Measurements from ENCODE around the gene TRAPPC5.
"Not testable (repeated sequence)": the region's sequence is repeated elsewhere in the genome, so short reads cannot be mapped to it uniquely, and the experiment has no call there.

The TRAPPC5 gene

DNA sequence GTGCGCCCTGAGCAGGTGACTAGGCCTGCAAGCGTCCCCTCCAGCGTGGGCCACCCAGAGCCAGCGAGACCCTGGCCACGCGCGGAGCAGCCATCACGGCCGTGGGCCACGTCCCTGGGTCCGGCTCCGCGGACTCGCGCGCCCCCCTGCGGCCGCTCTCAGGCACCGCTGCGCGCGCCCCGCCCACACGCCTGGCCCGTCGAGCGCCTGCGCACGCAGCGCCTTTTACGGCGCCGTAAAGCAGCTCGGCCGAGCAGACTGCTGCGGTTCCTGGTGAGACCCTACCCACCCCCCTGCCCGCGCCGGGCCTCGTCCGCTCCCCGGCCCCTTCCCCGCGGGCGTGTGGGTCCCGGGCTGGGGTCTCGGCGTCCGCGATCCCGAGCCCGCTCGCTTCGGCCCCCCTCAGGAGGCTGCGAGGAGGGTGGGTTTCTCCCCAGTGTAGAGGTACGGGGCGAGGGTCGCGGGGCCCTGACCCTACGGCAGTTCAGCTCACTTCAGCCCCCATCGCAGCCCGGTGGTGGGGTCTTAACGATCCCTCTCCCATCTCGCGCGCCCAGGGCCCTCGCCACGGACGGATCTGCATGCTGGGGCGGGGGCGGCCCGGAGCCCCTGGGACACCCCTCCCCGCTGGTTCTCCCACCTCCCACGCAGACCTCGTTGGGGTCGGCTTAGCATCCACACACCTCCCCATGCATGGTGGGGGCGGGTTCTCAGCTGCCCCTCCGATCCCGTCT is at the start of gene TRAPPC5:
Gene TRAPPC5 (plus strand): TSS at position 228 of the 734 bp plus-strand sequence. CDS start 1,421 bp downstream, outside the sequence.
- peak; percentile 91 for DNase-seq

DNA sequence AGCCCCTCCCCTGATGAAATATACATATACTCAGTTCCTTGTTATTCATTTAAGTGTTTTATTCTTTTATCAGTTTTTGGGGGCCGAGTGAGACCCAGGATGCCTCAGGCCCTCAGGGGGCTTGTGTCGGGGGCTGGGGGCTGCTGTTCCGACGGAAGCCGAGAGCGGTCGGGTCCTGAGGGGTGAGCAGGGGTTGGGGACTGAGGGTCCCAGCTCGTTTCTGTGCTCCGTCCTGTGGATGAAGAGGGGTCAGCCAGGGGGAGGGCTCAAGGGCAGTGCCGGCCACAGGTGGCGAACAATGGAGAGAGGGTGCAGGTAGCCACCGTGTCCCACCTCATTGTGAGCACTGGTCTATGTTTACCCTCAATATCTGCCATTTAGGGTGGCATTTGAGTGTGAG is 49.1 kb upstream of the TRAPPC5 start:
- DNase-seq, result no peak

DNA sequence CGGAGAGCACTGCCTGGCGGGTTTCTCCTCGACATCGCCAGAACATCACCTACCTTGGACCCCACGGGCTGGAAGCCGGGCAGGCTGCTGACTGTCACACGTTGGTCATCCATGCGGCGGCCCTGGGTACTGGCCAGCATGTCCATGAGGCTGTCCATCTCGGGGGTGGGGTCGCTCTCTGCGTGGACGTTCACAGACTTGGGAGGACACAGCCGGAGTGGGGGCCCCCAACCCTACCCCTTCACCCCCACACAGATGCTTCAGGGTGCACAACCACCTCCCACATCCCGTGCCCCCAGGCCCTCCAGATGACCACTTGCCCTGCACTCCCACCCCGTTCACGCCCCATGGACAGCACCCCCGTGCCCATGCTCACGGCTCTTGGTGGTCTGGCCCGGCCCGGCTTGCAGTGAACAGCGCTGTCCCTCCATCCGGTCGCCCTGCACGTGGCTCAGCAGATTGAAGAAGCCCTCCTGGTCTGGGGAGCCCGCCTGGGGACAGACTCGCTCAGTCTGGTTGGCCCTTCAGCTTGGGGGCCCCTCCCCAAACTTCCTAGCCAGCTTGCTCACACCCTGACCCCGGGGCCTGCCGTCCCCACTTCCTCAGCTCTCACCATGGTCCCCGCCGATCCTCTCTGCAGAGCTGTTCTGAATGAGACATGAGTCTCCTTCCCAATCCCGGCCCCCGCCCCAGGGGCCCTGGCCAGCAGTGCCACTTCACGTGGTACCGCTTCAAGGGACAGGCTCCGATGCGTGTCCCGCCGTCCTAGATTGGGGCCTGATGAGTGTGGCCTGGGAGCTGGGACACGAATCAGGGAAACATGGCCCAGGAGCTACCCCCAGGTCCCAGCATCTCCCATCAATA is 48.1 kb upstream of the TRAPPC5 start:
- DNase-seq, result no peak

DNA sequence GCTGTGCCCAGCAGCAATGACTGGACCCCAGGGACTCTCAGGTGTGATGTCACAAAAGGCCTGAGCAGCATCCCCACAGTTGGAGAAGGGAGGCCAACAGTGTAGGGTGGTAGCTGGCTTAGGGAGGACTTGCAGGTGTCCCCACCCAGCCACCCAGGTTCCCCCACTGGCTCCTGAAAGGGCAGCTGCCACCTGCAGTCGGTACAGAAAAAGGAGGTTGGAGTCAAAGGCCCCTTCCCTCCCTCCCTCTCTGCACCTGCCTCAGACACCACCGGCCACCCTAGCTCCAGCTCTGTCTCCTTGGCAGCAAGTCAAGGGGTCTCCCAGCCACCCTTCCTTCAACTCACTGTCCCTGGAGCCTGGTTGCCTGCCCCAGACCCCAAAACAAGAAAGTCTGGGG is 46.9 kb upstream of the TRAPPC5 start, which contains the start of gene PCP2:
Gene PCP2 (minus strand): TSS at position 22 of the 400 bp plus-strand sequence. CDS start 262 bp downstream, outside the sequence.
- DNase-seq, result no peak

DNA sequence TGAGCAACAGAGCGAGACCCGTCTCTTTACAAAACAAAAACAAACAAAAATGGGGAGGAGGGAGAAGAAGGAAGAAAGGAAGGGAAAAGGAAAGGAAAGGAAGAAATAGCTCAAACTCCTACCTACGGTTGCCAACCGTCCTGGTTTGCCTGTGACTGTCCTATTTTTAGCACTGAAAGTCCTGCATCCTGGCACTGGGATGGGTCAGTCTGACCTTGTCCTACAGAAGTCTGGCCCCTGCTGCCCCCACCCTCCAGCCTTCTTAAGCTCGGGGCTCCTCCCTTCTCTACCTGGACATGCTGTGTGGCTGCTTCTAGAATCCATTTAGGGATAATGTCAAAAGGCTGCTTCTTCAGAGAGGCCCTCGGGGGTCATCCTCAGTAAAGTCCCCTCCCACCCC is 45.0 kb upstream of the TRAPPC5 start:
- DNase-seq, result no peak

DNA sequence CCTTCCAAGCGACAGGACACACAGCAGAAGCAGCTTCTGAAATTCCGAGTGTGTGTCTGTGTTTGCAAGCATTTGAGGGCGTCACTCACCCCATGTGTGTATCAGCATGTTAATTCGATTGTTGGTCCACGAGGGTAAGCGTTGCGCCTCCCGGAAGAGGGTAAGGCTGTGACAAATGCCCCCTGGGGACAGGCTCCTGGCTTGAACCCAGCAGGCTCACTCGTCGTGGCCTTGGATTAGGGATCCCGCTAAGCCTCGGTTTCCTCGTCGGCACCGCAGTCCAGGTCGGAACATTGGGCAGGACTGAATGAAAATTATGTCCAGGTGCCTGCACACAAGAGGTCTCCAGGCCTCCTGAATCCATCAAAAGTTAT is 44.3 kb upstream of the TRAPPC5 start:
- no peak for DNase-seq

DNA sequence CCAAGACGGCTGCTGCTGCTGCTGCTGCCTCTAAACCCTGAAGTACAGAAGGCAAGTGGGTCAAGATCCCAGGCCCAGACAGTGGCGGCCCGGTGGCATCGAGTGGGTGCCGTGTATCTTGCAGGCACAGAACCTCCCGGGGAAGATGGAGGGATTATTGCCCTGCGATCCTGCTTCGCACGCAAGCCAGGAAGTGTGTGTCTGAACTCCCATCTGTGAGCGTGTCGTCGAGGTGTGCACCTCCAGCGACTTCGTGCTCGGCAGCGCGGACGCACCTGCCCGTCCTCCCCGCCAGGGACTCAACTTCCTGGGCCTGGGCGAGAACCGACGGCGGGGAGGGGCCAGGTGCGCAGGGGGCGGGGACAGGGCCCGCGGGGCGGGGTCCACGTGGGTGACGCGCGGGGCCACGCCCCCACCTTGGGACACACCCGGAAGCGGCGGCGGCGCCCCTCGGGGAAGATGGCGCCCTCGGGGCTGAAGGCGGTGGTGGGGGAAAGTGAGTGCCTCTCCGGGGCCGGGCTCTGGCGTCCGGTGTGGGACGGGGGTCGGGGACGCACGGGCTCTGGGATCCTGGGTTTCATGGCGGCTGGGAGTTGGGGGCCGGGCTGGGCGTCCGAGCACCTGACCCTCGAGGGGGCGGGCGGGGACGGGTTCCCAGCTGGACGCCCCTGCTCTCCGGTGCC is 43.8 kb upstream of the TRAPPC5 start, which contains the start of gene STXBP2:
Gene STXBP2 (plus strand): TSS at position 420 of the 683 bp plus-strand sequence. CDS start 40 bp downstream, at position 460.
- DNase-seq, result peak; percentile 91

DNA sequence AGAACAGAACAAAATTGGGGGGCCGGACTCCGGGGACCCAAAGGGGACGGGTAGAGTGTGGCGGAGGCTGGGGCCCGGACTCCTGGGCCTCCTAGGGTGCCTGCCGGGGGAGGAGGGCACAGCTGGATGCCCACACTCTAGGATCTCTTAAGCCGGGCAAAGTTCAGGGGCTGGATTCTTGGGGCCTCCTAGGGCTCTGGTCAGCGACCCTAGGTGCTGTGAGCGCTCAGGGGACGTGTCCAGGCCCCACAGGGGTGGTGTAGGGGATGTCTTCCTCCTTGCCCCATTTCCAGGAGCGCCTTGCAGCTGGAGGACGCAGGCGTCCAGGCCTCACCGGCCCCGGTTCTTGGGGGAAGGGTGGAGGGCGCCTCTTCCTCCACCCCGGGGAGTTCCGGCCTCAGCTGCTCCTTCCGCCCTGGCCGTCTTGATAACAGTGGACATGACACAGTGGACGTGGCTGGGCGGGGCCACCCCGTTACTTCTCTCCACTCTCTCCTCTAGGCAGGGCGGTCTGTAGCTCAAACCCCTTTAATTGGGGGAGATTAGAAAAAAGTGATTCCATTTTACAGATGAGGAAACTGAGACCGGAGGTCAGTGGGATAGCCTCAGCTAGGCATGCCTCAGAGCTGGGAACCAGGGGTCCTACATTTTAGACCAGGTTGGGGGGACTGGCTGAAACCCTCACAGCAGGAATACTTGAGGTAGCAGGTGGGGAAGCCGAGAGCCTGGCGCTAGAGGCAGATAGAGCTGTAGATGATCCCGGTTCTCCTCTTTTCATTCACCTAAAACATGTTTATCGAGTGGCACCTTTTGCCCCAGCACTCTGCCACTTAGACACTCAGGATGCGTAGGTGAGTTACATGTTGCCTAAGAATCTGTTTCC is 43.0 kb upstream of the TRAPPC5 start:
- DNase-seq, result no peak

DNA sequence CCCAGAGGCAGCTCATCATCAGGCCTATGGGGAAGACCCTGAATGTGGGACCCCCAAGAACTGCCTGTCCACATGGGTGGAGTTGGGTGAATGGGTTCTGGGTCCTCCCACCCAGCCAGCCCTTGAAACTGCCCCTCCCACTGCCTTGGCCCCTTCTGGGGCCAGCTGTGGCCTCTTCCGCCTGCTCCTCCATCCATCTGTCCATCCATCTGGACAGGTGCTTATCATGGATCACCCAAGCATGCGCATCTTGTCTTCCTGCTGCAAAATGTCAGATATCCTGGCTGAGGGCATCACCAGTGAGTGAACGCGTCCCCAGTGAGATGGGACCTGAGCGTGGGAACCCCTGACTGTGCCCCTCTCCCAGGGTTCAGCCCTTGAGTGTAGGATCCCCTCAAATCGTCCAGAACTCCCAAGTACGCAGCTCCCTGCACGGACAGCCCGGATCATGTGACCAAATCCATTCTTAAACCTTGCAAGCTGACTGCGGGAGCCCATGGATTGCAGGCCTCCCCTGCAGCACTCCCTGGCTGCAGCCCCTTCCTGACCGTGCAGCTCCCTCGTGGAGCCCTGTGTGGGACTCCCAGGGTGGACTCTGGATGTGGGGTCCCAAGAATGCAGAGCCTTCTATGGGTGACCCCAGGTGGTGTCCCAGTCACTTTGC is 41.7 kb upstream of the TRAPPC5 start:
- DNase-seq, result no peak

DNA sequence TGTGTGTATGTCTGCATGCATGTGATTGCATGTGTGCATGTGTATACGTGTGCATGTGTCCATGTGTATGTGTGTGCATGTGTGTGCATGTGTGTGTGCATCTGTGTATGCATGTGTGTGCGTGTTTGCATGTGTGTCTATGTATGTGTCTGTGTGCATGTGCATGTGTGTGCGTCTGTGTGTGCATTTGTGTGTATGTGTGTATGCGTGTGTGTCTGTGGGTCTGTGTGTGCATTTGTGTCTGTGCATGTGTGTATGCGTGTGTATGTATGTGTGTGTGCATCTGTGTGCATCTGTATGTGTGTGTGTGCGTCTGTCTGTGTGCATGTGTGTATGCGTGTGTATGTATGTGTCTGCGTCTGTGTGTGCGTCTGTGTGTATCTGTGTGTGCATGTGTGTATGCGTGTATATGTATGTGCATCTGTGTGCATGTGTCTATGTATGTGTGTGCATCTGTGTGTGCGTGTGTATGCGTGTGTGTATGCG is 40.7 kb upstream of the TRAPPC5 start:
- no peak for DNase-seq

DNA sequence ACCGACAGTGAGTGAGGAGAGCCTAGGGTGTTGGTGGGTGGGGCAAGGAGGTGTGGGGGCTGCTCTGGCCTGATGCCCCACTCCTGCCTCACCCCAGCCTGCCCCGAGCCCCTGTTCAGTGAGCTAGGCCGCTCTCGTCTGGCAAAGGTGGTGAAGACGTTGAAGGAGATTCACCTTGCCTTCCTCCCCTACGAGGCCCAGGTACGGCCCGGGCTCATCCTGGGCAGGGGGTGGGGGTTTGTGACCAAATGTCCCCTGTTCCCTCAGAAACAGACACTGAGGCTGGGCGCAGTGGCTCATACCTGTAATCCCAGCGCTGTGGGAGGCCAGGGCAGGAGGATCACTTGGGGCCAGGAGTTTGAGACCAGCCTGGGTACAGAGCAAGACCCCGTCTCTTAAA is 39.8 kb upstream of the TRAPPC5 start:
- no peak for DNase-seq

DNA sequence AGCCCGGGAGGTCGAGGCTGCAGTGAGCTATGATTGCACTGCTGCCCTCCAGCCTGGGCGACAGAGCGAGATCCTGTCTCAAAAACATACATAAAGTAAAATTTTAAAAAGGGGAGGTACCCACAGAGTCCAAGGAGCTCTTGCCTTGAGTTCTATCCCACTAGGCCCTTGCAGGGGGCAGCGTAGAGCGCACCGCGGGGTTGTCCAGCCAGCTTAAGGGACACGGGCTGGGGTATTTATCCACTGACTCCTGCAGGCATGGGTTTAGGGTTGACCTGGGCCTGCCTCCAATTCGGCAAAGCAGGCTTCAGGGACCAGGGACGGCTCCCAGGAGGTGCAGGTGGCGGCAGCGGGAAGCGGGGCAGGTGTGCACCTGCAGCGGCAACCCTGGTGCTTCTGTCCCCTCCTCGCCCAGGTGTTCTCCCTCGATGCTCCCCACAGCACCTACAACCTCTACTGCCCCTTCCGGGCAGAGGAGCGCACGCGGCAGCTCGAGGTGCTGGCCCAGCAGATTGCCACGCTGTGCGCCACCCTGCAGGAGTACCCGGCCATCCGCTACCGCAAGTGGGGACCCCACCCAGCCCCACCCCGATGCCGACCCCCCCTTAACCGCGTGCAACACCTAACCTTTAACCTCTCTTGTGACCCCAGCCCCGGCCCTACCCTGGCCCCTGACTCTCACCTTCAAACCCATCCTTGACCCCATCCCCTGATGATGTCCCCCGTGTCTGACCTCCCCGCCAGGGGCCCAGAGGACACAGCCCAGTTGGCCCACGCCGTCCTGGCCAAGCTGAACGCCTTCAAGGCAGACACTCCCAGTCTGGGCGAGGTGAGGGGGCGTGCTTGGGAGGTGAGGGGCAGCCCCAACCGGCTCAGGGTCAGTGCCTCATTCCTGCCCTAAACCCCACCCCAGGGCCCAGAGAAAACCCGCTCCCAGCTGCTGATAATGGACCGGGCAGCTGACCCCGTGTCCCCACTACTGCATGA is 39.0 kb upstream of the TRAPPC5 start:
- no peak for DNase-seq

DNA sequence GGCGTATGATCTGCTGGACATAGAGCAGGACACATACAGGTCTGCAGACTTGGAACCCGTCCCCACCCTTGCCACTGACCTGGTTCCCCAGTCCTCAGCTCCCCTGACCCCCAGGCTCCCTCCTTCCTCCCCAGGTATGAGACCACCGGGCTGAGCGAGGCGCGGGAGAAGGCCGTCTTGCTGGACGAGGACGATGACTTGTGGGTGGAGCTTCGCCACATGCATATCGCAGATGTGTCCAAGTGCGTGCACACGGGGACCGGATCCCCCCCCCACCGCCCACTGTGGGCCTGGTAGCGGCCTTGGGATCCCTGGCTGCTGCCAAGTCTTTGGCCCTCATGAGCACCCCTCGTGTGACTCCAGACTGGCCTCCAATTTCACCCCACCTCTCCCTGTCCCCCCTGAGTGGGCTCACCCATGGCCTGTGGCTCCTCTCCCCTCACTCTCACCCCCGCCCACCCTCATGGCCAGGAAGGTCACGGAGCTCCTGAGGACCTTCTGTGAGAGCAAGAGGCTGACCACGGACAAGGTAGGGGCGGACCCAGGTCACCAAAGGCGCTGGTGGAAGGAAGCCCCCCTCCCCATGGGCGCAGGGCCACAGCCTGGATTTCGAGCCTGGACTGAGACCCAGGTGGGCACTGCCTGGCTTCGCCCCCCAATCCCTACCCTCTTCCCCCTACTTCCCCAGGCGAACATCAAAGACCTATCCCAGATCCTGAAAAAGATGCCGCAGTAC is 38.2 kb upstream of the TRAPPC5 start:
- no peak for DNase-seq

DNA sequence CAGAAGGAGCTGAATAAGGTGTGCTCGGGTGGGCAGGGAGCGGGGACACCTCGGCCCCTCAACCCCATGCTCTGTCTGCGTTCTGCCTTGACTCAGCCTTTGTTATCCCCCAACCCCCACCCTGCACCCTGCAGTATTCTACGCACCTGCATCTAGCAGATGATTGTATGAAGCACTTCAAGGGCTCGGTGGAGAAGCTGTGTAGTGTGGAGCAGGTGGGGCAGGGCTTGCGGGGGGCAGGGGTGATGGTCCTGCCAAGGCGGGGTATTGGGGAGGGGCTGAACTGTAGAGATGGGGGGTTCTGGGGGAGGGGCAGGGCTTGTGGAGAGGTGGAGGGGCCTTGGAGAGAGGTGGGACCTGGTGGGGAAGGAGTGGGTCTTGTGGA is 37.6 kb upstream of the TRAPPC5 start:
- no peak for DNase-seq

DNA sequence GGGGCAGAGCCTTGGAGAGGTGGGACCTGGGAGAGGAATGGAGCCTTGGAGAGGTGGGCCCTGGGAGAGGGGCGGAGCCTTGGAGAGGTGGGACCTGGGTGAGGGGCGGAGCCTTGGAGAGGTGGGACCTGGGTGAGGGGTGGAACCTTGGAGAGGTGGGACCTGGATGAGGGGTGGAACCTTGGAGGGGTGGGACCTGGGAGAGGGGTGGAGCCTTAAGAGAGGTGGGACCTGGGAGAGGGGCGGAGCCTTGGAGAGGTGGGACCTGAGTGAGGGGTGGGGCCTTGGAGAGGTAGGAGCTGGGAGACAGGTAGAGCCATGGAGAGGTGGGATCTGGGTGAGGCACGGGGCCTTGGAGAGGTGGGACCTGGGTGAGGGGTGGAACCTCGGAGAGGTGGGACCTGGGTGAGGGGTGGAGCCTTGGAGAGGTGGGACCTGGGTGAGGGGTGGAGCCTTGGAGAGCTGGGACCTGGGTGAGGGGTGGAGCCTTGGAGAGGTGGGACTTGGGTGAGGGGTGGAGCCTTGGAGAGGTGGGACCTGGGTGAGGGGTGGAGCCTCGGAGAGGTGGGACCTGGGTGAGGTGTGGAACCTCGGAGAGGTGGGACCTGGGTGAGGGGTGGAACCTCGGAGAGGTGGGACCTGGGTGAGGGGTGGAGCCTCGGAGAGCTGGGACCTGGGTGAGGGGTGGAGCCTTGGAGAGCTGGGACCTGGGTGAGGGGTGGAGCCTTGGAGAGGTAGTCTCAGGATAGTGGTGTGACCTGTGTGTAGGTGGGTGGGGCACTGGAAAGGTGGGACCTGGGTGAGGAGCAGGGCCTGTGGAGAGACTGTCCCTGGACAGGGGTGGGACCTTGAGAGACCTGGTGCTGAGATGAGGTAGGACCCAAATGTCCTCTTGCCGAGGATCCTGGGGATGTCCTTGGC is 36.7 kb upstream of the TRAPPC5 start:
- DNase-seq, result not testable (repeated sequence)

DNA sequence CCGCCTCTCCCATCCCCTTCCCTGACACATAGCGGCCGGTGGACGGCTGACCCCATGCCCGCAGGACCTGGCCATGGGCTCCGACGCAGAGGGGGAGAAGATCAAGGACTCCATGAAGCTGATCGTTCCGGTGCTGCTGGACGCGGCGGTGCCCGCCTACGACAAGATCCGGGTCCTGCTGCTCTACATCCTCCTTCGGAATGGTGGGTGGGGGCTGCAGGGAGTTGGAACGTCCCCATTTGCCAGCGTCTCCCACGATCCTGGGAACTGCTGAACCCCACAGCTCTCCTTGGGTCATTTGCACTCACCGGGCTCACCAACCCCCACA is 36.1 kb upstream of the TRAPPC5 start:
- no peak for DNase-seq

DNA sequence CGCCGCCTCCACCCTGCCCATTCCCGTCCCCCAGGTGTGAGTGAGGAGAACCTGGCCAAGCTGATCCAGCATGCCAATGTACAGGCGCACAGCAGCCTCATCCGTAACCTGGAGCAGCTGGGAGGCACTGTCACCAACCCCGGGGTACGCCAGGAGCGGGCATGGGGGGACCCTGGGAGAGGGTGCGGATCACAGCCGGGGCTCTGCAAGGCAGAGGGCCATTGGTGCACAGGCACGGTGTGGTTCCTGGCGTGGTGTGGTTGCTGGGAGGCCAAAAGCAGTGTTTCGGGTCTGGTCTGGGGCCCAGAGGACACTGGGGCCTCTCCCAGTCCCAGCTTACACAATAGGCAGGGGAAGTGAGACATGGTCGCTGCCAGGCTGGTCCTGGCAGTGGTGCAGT is 35.5 kb upstream of the TRAPPC5 start:
- no peak for DNase-seq

DNA sequence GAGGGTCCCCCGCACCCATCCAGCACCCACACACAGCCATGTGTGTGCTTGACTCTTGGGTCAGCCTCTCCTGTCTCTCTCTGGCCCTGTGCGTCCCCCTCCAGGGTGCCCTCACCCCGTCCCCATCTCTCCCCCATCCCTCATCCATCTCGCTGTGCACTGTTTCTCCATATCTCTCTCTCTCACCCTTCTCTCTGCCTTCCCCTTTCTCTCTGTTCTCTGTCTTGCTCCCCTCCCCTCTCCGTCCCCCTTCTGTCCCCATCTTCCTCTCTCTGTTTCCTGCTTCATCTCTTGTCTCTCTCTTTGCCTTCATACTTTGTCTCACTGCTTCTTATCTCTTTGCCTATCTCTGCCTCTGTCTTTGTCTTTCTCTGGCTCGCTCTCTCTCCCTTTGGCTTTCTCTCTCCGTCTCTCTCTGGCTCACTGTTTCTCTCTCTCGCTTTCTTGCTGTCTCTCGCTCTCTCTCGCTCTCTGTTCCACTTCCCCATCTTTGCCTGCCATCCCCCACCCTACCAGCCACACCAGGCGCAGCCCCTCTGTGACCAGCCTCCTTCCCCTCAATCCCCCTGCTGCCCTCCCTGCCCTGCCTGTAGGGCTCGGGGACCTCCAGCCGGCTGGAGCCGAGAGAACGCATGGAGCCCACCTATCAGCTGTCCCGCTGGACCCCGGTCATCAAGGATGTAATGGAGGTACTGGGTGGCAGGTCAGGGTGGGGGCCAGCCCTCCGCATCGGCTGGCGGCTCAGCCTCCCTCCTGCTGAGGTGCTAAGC is 34.8 kb upstream of the TRAPPC5 start:
- no peak for DNase-seq
